GM19025 (cell line): ENCODE measurements around the gene CCND2.

ENCODE experiments used
- ATAC-seq: cut with Tn5 transposase; IDR thresholded peaks from one replicate; pipeline ENCODE4 v1.9.1; 2021; ENCODE audit warnings: mild to moderate bottlenecking, low read depth, moderate library complexity; ENCODE audit not compliant: unreplicated experiment

Gene CCND2

DNA sequence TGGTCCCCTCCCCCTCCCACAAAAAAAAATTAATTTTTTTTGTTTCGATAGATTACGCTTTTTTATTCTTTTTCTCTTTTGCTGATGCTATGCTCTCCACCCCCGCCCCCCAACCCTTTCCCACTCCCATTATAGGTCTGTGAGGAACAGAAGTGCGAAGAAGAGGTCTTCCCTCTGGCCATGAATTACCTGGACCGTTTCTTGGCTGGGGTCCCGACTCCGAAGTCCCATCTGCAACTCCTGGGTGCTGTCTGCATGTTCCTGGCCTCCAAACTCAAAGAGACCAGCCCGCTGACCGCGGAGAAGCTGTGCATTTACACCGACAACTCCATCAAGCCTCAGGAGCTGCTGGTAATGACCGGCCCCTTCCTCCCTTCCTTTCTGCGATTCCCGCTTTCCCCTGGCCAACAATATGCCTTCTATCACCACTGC lies 2.3 kb downstream of the CCND2 start:
- no peak for ATAC-seq

- no peak for ATAC-seq
These were observed 3.1 kb downstream of the CCND2 start for GRCh38 chr12:4276524-4277204.

GRCh38 chr12:4277205-4277543 lies 3.6 kb downstream of the CCND2 start:
- ATAC-seq = no peak

GRCh38 chr12:4277857-4278256 lies 4.3 kb downstream of the CCND2 start:
- ATAC-seq = no peak

DNA sequence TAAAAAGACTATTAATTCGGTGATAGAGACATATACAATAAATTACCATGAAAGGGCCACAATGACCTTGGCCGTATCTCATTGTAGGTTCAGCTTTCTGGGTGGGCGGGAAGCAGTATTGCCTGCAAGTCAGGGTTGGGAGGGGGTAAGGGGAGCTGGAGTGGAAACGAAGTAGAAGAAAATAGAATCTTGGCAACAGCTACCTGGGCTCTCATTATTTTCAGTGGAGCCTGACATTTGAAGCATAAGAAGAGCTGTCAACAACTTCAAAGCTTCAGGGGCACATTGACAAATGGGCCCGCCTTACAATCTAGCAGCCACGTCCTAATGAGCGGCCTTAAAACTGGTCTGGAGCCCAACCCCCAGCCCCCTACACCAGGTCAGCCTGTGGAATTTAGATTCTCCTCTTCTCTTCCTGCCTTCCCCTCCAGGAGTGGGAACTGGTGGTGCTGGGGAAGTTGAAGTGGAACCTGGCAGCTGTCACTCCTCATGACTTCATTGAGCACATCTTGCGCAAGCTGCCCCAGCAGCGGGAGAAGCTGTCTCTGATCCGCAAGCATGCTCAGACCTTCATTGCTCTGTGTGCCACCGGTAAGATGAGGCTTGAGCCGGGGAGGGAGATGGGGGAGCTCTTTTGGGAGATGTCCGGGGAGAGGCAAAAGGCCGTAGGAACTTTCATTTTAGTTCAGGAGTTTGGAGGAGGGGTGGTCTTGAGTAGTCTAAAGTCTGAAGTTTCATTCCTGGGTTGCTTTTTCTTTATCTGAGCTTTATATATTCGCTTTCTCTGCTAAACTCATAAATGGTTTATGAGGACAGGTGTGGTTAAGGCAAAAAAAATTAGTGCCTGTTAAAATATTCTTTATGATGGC lies 5.0 kb downstream of the CCND2 start:
- ATAC-seq = no peak

DNA sequence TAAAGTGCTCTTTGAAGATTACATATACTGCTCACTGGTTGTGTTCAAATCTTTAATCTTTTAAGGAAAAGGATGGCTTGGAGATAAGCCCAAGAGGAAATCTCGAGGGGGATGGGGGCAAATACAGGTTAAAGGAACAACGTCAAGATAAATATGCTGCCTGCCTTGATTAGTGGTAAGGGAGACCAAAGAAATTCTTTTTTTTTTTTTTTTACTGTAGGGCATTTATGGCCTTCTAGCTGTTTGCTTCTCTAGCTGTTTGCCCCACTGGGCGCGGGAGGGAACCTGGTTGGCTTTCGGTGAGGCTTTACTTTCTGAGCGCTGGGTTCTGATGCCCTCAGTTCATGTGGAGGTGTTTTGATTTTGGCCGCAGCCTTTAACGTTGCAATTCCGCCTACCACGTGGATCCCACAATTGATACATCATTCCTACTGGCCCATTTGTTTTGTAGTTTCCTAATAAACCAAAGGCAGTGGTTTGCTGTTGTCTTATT lies 5.7 kb downstream of the CCND2 start:
- ATAC-seq = no peak

DNA sequence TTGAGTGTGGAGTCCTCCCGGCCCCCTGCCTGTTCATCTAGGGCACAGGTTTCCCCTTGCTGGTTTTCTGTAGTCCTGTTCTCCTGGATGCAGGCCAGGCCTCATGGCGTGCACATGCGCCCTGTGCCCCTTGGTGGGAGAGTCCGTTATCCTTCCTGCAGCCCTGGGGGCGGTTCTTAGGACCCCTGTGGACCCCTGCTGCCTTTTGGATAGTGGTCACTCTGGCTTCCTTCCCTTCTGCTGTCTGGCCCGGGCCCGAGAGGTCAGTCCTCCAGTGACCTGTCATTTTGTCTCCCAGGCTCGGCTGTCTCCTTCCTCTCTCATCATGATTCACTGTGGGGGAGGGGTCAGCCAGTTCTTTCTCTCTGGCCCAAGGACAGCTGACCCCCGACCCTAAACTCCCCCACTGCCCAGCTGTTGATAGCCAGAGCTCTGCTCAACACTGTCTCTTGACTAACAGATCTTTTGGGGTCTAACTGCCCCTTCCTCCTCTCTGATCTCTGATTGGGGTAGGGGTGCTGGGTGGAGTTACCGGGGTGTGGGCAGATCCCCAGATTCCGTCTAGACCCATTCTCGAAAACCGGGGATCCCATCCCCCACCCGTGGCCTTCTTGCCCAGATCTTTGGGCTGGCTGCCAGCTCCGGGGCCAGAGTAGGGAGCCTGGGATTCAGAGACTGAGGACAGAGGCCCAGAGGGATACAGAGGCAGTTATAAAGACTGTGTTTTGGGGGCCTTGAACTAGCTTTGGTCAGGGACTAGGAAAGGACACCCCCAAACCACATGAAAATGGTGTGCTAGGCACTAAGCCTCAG lies 7.0 kb downstream of the CCND2 start:
- ATAC-seq = no peak

- ATAC-seq = no peak
These were observed 7.7 kb downstream of the CCND2 start for GRCh38 chr12:4281173-4281654.

GRCh38 chr12:4282103-4282891 lies 8.7 kb downstream of the CCND2 start:
- no peak for ATAC-seq

DNA sequence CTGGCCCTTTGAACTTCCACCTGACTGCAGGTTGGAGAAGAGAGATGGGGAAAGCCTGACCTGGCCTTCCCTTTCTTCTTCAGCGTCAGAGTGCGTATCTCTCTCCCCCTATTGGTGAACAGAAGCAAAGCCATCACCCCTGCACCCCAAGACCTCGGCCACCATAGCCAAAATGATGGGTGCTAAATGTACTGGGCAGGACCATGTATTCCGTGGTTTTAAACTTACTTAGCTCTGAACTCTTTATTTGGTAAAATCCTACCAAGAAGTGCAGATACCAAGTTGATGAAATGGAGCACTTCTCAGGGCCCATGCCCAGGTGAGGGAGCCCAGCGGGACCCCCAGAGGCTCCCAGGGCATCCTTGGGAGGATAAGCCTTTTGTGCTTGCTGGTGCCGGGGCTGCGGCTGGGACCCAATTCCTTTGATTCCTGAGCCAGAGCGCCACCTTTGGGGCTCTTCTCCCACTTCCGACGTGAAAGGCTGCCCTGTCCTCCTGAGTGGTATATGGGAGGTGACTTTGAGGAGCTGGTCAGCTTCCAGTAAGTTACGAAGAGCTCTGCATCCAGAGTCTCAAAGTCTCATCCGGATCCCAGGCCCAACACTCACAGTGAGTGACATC lies 9.4 kb downstream of the CCND2 start:
- ATAC-seq = no peak

GRCh38 chr12:4283512-4284255 lies 10.1 kb downstream of the CCND2 start:
- ATAC-seq = no peak

DNA sequence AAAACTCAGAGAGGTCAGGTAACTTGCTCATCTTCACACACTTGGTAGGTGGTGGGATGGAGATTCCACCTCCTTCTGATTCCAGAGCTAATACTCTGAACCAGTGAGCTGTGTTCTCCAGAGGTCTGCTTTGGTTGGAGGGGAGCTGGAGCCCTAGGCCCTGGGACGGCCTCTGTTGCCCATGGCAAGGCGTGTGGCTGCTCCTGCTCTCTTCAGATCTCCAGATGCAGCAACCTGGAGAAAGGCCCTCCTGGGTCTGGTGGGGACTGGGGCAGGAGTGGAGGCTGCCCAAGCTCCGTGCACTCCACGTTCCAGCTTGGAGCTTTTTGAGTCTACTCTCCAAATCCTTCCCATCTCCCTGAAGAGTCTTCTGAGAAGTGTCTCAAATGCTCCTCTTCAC lies 10.7 kb downstream of the CCND2 start:
- no peak for ATAC-seq

DNA sequence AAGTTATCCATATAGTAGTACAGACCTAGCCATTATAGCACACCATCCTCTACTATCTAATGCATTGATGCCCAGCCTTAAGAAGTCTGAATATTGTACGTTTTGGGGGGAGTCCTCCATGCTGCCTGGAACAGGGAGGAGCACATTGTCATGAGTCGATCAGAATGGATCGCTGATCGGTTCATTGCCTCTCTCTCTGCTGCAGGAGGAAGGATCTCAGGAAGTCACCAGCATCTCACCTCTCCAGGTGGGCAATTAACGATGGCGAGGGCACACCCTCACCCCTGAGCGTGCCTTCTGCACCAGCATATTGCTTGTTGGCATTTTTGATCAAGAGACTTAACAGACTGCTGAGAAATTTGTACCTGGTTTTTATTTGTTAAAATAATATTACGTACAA lies 11.5 kb downstream of the CCND2 start:
- no peak for ATAC-seq

GRCh38 chr12:4286228-4286627 lies 12.7 kb downstream of the CCND2 start:
- ATAC-seq = no peak

DNA sequence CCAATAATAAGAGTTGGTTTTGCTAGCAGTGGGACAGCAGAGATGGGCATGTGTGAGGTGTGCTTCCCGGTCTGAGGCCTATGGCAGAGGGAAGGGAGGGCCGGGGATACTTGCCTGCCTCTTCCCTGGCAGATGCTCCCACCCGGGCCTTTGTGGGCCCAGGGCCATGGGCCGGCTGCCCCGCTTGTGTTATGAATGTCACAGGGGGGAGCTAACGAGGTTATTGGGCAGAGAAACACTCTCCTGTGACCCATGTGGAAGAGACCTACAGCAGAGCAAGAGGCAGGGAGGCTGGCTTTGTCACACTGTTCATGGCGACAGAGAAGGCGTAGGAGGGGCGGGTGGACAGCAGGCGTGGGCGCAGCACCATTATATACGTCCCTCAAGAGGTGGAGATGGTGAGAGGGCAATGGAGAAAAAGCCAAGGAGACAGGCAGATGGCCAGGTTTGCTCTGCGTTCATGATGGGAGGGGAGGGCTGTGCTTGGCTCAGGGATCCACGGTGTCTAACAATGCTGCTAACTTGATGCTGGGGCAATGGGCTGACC lies 13.3 kb downstream of the CCND2 start:
- no peak for ATAC-seq

- no peak for ATAC-seq
These were observed 14.0 kb downstream of the CCND2 start for GRCh38 chr12:4287325-4288211.

- no peak for ATAC-seq
These were observed 15.0 kb downstream of the CCND2 start for GRCh38 chr12:4288296-4289131.
